Smooth muscle cell (in vitro differentiated cells): ENCODE measurements around the gene PDE6D. TPM values are rescaled to one million over a fixed set of nuclear protein-coding genes. Genes with fewer than 3 reads are reported as not detected.

Experiments used
- DNase-seq: peaks from one replicate; lab custom pipeline; 2025; ENCODE audit not compliant: unreplicated experiment; lab: John Stamatoyannopoulos, UW
- H2AFZ ChIP-seq: fragments of 200-600 bp; sonication (generic); 2 replicates; pipeline ENCODE4 v1.6.0; 2016; ENCODE audit warnings: antibody characterized with exemption, low read depth, mild to moderate bottlenecking
- H3F3A ChIP-seq: fragments of 200-600 bp; sonication (generic); 2 replicates; pipeline ENCODE4 v1.6.0; 2017; ENCODE audit warnings: antibody characterized with exemption, low read depth
- H3K27ac ChIP-seq: fragments of 200-600 bp; sonication (generic); 2 replicates; pipeline ENCODE4 v1.5.1; 2016; ENCODE audit warnings: low read depth, mild to moderate bottlenecking
- H3K27me3 ChIP-seq: fragments of 200-600 bp; sonication (generic); 2 replicates; pipeline ENCODE4 v1.6.1; 2016; ENCODE audit warnings: low read depth, mild to moderate bottlenecking
- H3K36me3 ChIP-seq: fragments of 200-600 bp; sonication (generic); 2 replicates; pipeline ENCODE4 v1.5.1; 2016; ENCODE audit warnings: low read depth
- H3K4me1 ChIP-seq: fragments of 200-600 bp; sonication (generic); 2 replicates; pipeline ENCODE4 v1.5.1; 2016; ENCODE audit warnings: low read depth
- H3K4me2 ChIP-seq: fragments of 200-600 bp; sonication (generic); 2 replicates; pipeline ENCODE4 v1.6.0; 2016; ENCODE audit warnings: mild to moderate bottlenecking
- H3K4me3 ChIP-seq: fragments of 200-600 bp; sonication (generic); 2 replicates; pipeline ENCODE4 v1.5.1; 2016; ENCODE audit warnings: mild to moderate bottlenecking
- H3K79me2 ChIP-seq: fragments of 200-600 bp; sonication (generic); 2 replicates; pipeline ENCODE4 v1.6.0; 2016; ENCODE audit warnings: low read depth, mild to moderate bottlenecking
- H3K9ac ChIP-seq: fragments of 200-600 bp; sonication (generic); 2 replicates; pipeline ENCODE4 v1.6.0; 2016; ENCODE audit warnings: low read depth
- H3K9me3 ChIP-seq: fragments of 200-600 bp; sonication (generic); replicated peaks from 2 replicates; pipeline ENCODE4 v1.5.1; 2016; ENCODE audit warnings: low read depth
- H4K20me1 ChIP-seq: fragments of 200-600 bp; sonication (generic); 2 replicates; pipeline ENCODE4 v1.6.0; 2016; ENCODE audit warnings: low read depth
- CTCF ChIP-seq: fragments of 200-600 bp; sonication (generic); IDR thresholded peaks from 2 replicates; pipeline ENCODE4 v1.5.1; 2017; ENCODE audit warnings: borderline replicate concordance, mild to moderate bottlenecking, antibody characterized with exemption; ENCODE audit not compliant: insufficient read depth, poor library complexity, severe bottlenecking
- WGBS: methylation state at CpG from one replicate; pipeline ENCODE4 v1.1.7; 2016; ENCODE audit warnings: low lambda C conversion rate; 5-methylcytosine and 5-hydroxymethylcytosine counted together
- polyA plus RNA-seq: library from polyadenylated mRNA; unstranded; fragments of >200 nt; fragmentation: Nextera tagmentation; extraction: Ambion mirVana; gene quantifications from 2 replicates; pipeline ENCODE4 v1.2.1, GENCODE V29; 2016
- total RNA-seq: library from RNA; depleted of rRNA; stranded (reverse); fragments of >200 nt; gene quantifications from 2 replicates; pipeline ENCODE4 v1.2.3, GENCODE V29; 2014

The PDE6D gene
- total and polyA plus RNA-seq, 2 experiments from 2014 or later: 32.7 to 54.9 TPM

- Histone ChIP-seq H3K79me2 (no peaks in the 10 kb centered on the region), H2AFZ (no peak overlapping the region), H3K36me3 (no peaks in the 10 kb centered on the region), H3K27me3 (no peaks in the 10 kb centered on the region), H4K20me1 (no peaks in the 10 kb centered on the region), H3K9me3 (no peaks in the 10 kb centered on the region), H3K4me3 (no peak overlapping the region), H3K27ac (no peak overlapping the region), H3F3A (no peaks in the 10 kb centered on the region), H3K4me2 (no peak overlapping the region), H3K4me1 (peaks cover 5% of the 10 kb centered on the region), H3K9ac (no peak overlapping the region)
- TF ChIP-seq CTCF: no peak
- WGBS: 89% methylated on average over 8 of the region's 8 CpGs
- no peak for DNase-seq
These were observed 54.8 kb downstream of the PDE6D start for GRCh38 chr2:231726276-231726675.

- WGBS: 95% methylated on average over 10 of the region's 10 CpGs
- Histone ChIP-seq H2AFZ (no peak overlapping the region), H3K9me3 (no peaks in the 10 kb centered on the region), H3K36me3 (no peaks in the 10 kb centered on the region), H3F3A (no peaks in the 10 kb centered on the region), H3K9ac (no peak overlapping the region), H3K27ac (no peak overlapping the region), H4K20me1 (no peaks in the 10 kb centered on the region), H3K4me3 (no peak overlapping the region), H3K4me1 (peaks cover 5% of the 10 kb centered on the region), H3K4me2 (no peak overlapping the region), H3K27me3 (no peaks in the 10 kb centered on the region), H3K79me2 (no peaks in the 10 kb centered on the region)
- DNase-seq: no peak
- no peak for TF ChIP-seq CTCF
These were observed 55.6 kb downstream of the PDE6D start for GRCh38 chr2:231725476-231725875.

- peaks cover 5% of the 10 kb centered on the region for H3K4me1 ChIP-seq
- H2AFZ ChIP-seq: no peak overlapping the region
- H3F3A ChIP-seq: no peaks in the 10 kb centered on the region
- no peak overlapping the region for H3K9ac ChIP-seq
- H3K36me3 ChIP-seq: no peaks in the 10 kb centered on the region
- no peak overlapping the region for H3K27ac ChIP-seq
- TF ChIP-seq CTCF: no peak
- H3K9me3 ChIP-seq: no peaks in the 10 kb centered on the region
- no peak overlapping the region for H3K4me3 ChIP-seq
- no peak overlapping the region for H3K4me2 ChIP-seq
- DNase-seq: no peak
- no peaks in the 10 kb centered on the region for H4K20me1 ChIP-seq
- WGBS: 89% methylated on average over 8 of the region's 8 CpGs
- H3K79me2 ChIP-seq: no peaks in the 10 kb centered on the region
- no peaks in the 10 kb centered on the region for H3K27me3 ChIP-seq
These were observed 58.3 kb downstream of the PDE6D start for GRCh38 chr2:231722721-231723307.
